A549 (cell line): ENCODE results near the gene ALG10B.

ENCODE experiments used
- CBX8 ChIP-seq: fragments of 200-600 bp; sonication (generic); IDR thresholded peaks from 2 replicates; pipeline ENCODE4 v1.6.1; 2016
- CTCF ChIP-seq: fragments of >200 bp; sonication (Bioruptor Twin); formaldehyde crosslinking; IDR thresholded peaks from 3 replicates; pipeline ENCODE4 v1.5.1; 2016
- ESRRA ChIP-seq: fragments of 150-350 bp; IDR thresholded peaks from 2 replicates; pipeline ENCODE4 v1.6.1; 2014; ENCODE audit warnings: mild to moderate bottlenecking, low read length, borderline replicate concordance
- JUN ChIP-seq, 2 experiments: fragments of >200 bp; sonication (Bioruptor Twin); formaldehyde crosslinking; IDR thresholded peaks; 2 replicates in 1 of 2; 3 replicates in 1 of 2; pipeline ENCODE4 v1.6.1; 2016 to 2017
- MAX ChIP-seq: IDR thresholded peaks from 2 replicates; pipeline ENCODE4 v1.6.1; 2012
- RAD21 ChIP-seq, 2 experiments: fragments of >200 bp in 1 of 2; sonication (Bioruptor Twin) in 1 of 2; formaldehyde crosslinking in 1 of 2; IDR thresholded peaks in 1 of 2; conservative IDR thresholded peaks in 1 of 2; 2 replicates in 1 of 2; 3 replicates in 1 of 2; pipeline ENCODE4 v1.6.1; 2012 to 2018; ENCODE audit warnings: inconsistent platforms in 1 of 2
- REST ChIP-seq: fragments of 200-600 bp; sonication (generic); IDR thresholded peaks from 2 replicates; pipeline ENCODE4 v1.6.1; 2016; ENCODE audit warnings: antibody characterized with exemption, mild to moderate bottlenecking, moderate library complexity
- SMC3 ChIP-seq: fragments of >200 bp; sonication (Bioruptor Twin); formaldehyde crosslinking; IDR thresholded peaks from 3 replicates; pipeline ENCODE4 v1.6.1; 2018; ENCODE audit warnings: inconsistent platforms

GRCh38 chr12:38291160-38291559 lies 25.4 kb upstream of the ALG10B start:
- no peak for TF ChIP-seq MAX
- no peak for TF ChIP-seq ESRRA
- TF ChIP-seq JUN (IDR thresholded peaks at IDR 0.05): no peak
- no peak for TF ChIP-seq CTCF
- no peak for TF ChIP-seq SMC3
- no peak for TF ChIP-seq REST
- no peak for TF ChIP-seq RAD21 (conservative IDR thresholded peaks at IDR 0.05 in 1 of 2, IDR thresholded peaks at IDR 0.05 in 1 of 2)
- no peak for TF ChIP-seq CBX8
